Measurements from ENCODE around the gene EMC10. TPM values are rescaled to one million over a fixed set of nuclear protein-coding genes. Genes with fewer than 3 reads are reported as not detected.

The EMC10 gene
- total RNA-seq, 1 experiment from 2014 or later: 228 TPM

DNA sequence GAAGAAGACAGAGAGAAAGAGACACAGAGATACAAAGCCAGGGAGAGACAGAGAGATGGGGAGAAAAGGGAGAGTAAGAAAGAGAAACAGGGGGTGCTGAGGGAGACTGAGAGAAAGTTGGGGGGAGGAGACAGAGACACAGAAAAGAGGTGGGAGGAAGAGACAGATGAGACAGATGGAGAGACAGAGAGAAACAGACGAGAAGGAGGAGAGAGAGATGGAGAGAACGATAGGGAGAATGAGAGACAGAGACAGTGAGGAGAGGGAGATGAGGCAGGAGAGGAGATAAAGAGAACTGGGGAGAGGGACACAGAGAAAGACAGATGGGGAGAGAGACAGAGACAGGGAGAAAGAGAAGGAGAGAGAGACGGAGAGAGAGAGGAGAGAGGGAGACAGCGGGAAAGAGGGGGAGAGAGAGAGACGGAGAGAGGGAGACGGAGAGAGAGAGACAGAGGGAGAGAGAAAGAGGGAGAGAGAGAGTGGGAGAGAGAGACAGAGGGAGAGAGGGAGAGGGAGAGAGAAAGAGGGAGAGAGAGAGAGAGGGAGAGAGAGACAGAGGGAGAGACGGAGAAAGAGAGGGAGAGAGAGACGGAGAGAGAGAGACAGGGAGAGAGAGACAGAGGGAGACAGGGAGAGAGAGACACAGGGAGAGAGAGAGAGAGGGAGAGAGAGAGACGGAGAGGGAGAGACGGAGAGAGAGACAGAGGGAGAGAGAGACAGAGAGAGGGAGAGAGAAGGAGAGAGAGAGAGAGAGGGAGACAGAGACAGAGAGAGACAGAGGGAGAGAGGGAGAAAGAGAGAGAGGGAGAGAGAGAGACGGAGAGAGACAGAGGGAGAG lies 22.1 kb downstream of the EMC10 start:
- Histone ChIP-seq H2AFZ (ENCODE audit: low read length) (no peak overlapping the region), H3K36me3 (ENCODE audit: low read depth, low read length) (no peaks in the 10 kb centered on the region), H3K4me3 (ENCODE audit: low read length) (no peak overlapping the region), H4K20me1 (ENCODE audit: low read length) (no peaks in the 10 kb centered on the region), H3K27me3 (ENCODE audit: low read length) (no peaks in the 10 kb centered on the region), H3F3A (ENCODE audit: low read length, unreplicated experiment) (no peaks in the 10 kb centered on the region), H3K9me2 (replicated peaks; ENCODE audit: low read length) (no peaks in the 10 kb centered on the region), H3K4me2 (ENCODE audit: low read length) (no peak overlapping the region), H3K79me2 (ENCODE audit: low read length) (no peaks in the 10 kb centered on the region), H3K27ac (ENCODE audit: low read length) (no peak overlapping the region), H3K9me3 (ENCODE audit: low read length) (no peaks in the 10 kb centered on the region), H3K9ac (ENCODE audit: low read length) (no peak overlapping the region), H3K4me1 (ENCODE audit: insufficient read depth, low read length) (no peaks in the 10 kb centered on the region)
- BruUV-seq (replicated peaks): no TSS peak
- ATAC-seq (no peak), DNase-seq (no peak)
- intact Hi-C loops (cut with micrococcal nuclease): no loop called here
- ChIA-PET CTCF (no interaction called here), POLR2A (ENCODE audit: unreplicated experiment) (no interaction called here)
- TF ChIP-seq EZH2 (IDR thresholded peaks at IDR 0.05; ENCODE audit: low read length, unreplicated experiment): no peak
- no peak for TF ChIP-seq EZH2phosphoT487 (IDR thresholded peaks at IDR 0.05; ENCODE audit: borderline replicate concordance, low read length)
- TF ChIP-seq CTCF (conservative IDR thresholded peaks at IDR 0.05; ENCODE audit: low read depth, low read length): no peak

GRCh38 chr19:50500060-50500752 lies 23.9 kb downstream of the EMC10 start:
- TF ChIP-seq EZH2phosphoT487 (IDR thresholded peaks at IDR 0.05; ENCODE audit: borderline replicate concordance, low read length): no peak
- peak; percentile 41; the same call in 1 of the 2 replicates for TF ChIP-seq CTCF (conservative IDR thresholded peaks at IDR 0.05; ENCODE audit: low read depth, low read length)
- Histone ChIP-seq H3K9ac (ENCODE audit: low read length) (no peak overlapping the region), H3K36me3 (ENCODE audit: low read depth, low read length) (no peaks in the 10 kb centered on the region), H3K4me2 (ENCODE audit: low read length) (no peak overlapping the region), H3K27ac (ENCODE audit: low read length) (no peak overlapping the region), H3K27me3 (ENCODE audit: low read length) (no peaks in the 10 kb centered on the region), H3K9me3 (ENCODE audit: low read length) (no peaks in the 10 kb centered on the region), H3F3A (ENCODE audit: low read length, unreplicated experiment) (no peaks in the 10 kb centered on the region), H3K4me1 (ENCODE audit: insufficient read depth, low read length) (no peaks in the 10 kb centered on the region), H3K9me2 (replicated peaks; ENCODE audit: low read length) (no peaks in the 10 kb centered on the region), H4K20me1 (ENCODE audit: low read length) (no peaks in the 10 kb centered on the region), H2AFZ (ENCODE audit: low read length) (no peak overlapping the region), H3K4me3 (ENCODE audit: low read length) (no peak overlapping the region), H3K79me2 (ENCODE audit: low read length) (no peaks in the 10 kb centered on the region)
- ATAC-seq: peak; percentile 45
- no TSS peak for BruUV-seq (replicated peaks)
- no peak for DNase-seq
- ChIA-PET POLR2A (ENCODE audit: unreplicated experiment) (no interaction called here), CTCF (no interaction called here)
- intact Hi-C loops (cut with micrococcal nuclease): no loop called here

GRCh38 chr19:50500753-50501151 lies 24.4 kb downstream of the EMC10 start:
- CTCF ChIA-PET: no interaction called here
- no peaks in the 10 kb centered on the region for H3K9me2 ChIP-seq (replicated peaks; ENCODE audit: low read length)
- no TSS peak for BruUV-seq (replicated peaks)

More at GRCh38 chr19:50500753-50501151, 24.4 kb downstream of the EMC10 start:
- H3K79me2 ChIP-seq (ENCODE audit: low read length): no peaks in the 10 kb centered on the region
- DNase-seq (no peak), ATAC-seq (no peak; the same call in 1 of the 2 replicates)
- no peak overlapping the region for H2AFZ ChIP-seq (ENCODE audit: low read length)
- no peaks in the 10 kb centered on the region for H3K4me1 ChIP-seq (ENCODE audit: insufficient read depth, low read length)
- H3K9ac ChIP-seq (ENCODE audit: low read length): no peak overlapping the region
- H4K20me1 ChIP-seq (ENCODE audit: low read length): no peaks in the 10 kb centered on the region
- no peak overlapping the region for H3K4me3 ChIP-seq (ENCODE audit: low read length)
- intact Hi-C loops (cut with micrococcal nuclease): no loop called here
- H3F3A ChIP-seq (ENCODE audit: low read length, unreplicated experiment): no peaks in the 10 kb centered on the region
- H3K27ac ChIP-seq (ENCODE audit: low read length): no peak overlapping the region
- H3K4me2 ChIP-seq (ENCODE audit: low read length): no peak overlapping the region
- H3K9me3 ChIP-seq (ENCODE audit: low read length): no peaks in the 10 kb centered on the region
- TF ChIP-seq EZH2 (IDR thresholded peaks at IDR 0.05; ENCODE audit: low read length, unreplicated experiment) (no peak), CTCF (conservative IDR thresholded peaks at IDR 0.05; ENCODE audit: low read depth, low read length) (no peak), EZH2phosphoT487 (IDR thresholded peaks at IDR 0.05; ENCODE audit: borderline replicate concordance, low read length) (no peak)
- H3K27me3 ChIP-seq (ENCODE audit: low read length): no peaks in the 10 kb centered on the region
- no peaks in the 10 kb centered on the region for H3K36me3 ChIP-seq (ENCODE audit: low read depth, low read length)
- POLR2A ChIA-PET (ENCODE audit: unreplicated experiment): no interaction called here
